Stimulated activated CD4-positive, alpha-beta T cell treated with anti-CD3 and anti-CD28 coated beads, Interleukin-1b, Interleukin-23, amount 100 ng/mL, for 1 hour (primary cell): ENCODE results near the gene DLX6.

Experiments
- DNase-seq, 2 donors: peaks; one replicate each; pipeline ENCODE4 v3.0.0-alpha.2; 2020; ENCODE audit warnings: low read depth in 2 of 2

The DLX6 gene

DNA sequence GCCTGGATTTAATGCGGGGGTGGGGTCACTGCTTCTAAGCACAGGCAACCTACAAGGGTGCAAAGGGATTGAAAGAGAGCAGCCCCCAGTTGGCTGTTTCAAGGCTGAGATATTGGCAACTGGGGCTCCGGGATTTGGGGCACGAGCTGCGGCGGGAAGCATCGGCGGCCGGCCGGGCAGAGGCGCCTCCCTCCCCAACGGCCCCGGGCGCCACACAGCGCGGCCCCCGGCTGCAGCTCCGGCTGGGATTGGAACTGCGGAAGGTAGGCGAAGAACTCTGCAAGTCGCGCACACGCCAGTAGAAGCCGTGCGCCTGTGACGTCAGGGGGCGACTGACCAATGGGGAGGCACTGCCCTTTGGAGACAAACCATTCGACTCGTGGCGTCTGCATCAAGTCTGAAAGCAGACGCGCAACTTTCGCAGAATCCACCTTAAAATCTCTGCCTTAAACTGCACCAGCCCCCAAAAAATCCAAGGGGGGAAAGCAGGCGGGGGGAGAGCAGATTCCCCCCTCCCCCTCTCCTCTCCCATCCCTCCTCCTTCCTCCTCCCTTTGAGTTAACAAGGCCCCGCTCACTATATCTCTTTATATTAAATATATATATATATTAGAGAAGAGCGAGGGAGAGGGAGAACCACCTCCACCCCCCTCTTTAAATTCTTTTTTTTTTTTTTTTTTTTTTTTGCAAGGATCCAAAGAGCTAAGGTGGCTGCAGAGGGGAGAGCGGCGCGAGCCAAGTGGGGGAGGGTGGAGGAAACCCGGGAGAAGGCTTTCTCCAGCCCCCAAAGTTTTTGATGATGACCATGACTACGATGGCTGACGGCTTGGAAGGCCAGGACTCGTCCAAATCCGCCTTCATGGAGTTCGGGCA is at the start of gene DLX6:
TSS of gene DLX6 (plus strand) at position 371 of the 872 bp plus-strand sequence. CDS start at position 796, 425 bp downstream.
- no peak for DNase-seq

DNA sequence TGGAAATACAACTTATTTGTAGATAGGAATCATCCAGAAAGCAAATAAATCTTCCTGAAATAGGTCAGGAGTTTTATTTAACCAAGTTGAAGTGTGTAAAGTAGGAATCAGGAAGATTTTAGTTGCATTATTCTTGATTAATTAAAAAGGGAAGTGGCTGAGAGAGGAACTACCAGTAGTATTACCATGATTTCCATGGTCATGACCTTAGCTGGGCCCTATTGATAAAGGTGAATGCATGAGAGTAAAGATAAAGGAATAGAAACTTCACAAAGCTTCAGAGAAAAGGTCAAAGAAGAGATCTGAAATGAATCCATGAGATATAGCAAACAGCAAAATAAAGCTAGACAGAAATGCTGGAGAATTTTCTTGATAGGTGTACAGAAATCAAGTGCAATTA is 46.2 kb upstream of the DLX6 start:
- DNase-seq, result no peak

DNA sequence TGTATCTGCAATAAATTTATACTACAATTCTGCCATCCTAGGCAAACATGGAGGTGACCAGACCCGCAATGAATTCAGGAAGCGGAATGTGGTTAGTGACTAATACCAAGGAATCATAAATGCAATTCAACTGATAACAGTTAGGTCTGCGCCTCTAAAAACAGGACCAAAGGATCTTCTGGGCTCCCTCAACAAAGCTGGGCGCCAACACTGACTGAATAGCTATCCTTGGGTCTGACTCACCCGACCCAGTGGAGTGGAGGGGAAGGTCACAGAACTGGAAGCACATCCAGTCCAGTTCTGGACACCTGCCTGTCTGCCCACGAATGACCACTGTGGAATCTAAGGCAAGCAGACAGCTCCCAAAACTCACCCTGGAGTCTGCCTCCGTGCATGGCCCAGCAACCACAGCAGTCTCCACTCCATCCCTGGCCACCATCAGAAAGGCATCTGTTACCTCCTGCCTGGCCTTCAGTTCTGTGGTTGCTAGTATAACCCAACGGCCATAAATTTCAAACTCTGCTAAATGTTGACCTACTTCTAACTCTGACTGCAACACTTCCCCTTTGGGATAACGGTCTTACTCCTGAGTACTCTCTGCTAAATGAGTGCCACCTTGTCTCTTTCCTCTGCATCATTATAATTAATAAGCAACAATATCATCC is 43.0 kb upstream of the DLX6 start:
- DNase-seq, result no peak

DNA sequence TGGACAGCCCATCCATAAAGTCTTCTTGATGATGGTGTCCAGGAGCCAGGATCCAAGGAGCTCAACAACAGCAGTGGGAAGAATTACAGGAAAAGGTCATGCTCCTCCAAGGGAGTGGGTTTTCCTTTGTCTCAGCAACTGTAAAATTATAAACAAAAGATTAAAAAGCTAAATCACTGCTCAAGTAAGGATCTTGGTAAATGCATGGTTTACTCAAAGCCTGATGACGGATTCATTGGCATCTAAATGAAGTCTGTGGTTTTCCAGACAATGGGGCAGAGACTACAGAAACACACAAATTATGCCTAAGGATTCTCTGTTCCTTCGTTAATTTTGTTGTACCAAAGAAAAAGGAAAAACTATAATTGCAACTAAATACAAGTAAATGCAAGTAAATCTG is 36.4 kb upstream of the DLX6 start:
- no peak for DNase-seq

DNA sequence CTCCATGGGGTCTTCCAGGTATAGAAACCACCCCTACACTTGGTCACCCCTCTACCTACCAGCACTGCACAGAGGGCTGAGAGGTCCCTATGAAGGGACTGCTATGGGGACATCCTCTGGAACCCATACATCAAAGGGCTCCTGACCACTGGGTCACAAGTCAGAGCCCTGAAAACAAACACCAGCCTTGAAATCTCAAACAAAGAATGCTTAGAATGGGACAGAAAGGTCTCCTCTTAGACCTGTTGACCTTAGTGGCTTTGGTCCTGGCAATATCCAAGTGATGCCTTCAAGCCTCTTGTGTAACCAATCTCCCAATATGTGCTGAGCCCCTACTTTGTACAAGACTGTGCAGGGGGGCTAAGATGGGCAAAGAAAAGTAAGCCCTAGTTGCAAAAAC is 34.6 kb upstream of the DLX6 start:
- no peak for DNase-seq

DNA sequence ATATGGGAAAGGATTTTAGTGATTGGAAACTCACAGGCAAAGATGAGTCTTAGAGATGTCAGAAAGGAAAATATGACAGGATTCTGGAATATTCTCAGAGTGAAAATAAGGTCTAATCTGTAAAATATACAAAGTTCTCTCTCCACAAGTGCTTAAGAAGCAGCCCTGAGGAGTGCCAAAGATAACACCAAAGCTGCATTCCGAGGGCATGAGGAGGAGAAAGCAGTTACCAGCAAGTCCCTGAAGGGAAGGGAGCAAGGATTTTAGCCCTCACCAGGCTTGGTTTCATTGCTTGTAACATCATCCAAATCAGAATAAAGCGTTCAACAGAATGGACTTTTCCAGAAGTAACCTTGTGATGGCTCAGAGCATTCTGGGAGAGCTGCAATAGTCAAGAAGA is 31.4 kb upstream of the DLX6 start:
- DNase-seq, result no peak

DNA sequence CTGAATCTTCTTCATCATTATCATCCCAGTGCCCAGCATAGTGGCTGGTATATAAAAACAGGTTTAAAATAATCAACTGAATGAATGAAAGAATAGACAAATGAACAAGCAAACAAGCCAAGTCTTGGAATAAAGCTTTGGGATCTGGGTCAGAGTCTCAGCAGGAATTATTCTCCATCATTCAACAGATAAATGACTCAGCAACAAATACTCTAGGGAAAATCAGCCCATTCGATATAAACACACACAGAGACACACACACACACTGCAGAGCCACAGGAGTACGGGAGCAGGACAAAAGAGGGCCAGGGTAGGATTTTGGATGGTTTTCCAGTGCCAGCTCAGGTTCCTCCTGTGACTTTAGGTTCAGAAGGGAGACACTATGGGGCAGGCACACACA is 29.2 kb upstream of the DLX6 start:
- no peak for DNase-seq

DNA sequence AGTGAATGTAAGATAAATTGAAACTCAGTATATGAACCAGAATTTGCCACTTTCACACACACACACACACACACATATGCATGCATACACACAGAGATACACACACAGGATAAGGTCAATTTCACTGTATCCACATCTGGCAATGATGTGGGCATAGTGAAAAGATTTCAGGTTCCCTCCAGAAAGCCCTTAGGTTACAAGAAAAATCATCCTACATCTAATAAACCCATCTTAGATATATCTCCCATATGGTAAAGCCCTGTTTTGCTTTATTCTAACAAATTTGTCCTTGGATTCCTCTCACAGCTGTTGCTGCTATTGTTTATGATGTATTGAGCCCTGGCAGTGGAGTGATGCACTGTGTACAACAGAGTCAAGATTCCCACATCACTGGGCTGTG is 27.9 kb upstream of the DLX6 start:
- DNase-seq, result no peak

DNA sequence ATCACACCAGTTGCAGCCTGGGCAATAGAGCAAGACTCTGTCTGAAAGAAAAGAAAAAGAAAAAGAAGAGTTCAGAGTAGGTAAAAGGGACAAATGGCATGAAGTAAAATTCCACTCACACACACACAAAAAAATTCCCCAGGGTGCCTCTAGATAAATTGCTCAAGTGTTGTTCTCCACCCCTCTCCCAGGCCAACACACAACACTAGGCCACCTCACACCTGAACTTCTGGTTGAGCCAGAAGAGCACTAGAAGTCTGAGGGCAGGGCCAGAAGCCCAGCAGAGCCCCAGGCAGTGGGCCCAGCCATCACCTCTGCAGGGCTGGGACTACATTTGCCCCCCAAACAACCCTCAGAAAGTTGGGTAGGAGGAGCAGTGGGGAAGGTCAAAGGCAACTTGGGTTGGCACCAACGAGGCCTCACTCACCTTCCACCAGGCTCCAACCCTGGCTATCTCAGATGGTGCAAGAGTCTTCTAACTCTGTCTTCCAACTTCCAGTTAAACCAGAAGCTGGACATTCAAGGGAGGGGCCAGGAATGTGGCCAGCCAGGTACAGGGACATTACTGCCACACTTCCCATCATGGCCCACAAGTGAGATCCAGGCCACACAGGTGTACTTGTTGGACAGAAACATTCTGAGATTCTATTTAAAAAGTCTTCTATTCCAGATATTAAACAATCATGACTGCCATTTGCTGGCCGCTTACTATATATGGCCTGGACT is 25.6 kb upstream of the DLX6 start:
- DNase-seq, result no peak

DNA sequence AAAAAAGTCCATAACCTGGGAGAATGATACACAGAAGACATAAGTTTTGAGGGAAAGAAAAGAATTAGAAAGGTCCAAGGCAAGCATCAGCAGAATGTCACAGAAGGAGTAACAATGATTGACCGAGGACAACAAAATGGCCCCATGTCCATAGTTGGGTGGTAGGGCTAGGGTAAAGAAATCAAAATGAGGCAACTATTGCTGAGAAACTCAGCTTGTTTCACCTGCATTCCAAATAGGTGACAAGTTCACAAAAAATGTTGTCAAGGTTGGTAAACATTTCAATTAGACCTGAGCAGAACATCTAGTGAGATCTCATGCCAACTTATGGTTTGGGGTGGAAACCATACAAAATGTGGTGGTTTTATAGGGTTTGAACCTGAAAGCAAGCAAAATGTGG is 22.8 kb upstream of the DLX6 start:
- DNase-seq, result no peak

DNA sequence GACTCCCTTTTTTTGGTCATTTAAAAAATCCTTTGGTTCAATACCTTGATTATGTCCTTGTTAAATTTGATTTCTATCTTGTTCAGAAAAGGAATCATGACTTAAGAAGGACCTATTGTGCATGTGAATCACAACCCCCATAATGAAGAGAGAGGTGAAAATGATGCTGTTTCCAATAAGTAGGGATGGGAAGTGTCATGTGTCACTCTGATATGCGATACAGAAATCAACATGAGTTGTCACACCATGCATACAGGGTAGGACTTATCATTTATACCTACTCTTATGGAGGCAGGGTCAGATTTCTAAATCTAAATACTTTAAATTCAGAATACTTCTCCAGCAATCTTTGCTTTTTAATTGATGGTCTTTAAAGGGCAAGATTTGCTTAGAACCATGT is 19.4 kb upstream of the DLX6 start:
- no peak for DNase-seq

DNA sequence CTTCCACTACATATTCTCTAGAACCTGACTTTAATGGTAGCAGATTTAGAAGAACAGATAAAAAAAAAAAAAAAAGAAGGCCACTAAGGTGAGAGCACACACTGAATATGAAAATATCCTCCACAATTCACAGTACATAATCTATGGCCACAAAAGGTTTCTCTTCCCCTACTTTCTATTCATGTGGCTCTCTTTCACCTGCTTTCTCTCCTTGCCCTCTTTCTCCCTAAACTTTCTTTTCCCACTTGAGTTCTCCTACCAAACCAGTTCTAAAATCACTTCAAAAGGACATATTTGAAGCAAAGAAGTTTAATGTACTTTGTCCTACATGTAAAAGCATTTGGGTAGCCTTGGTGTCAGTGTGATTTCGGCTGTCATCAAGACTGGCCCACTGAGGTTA is 18.5 kb upstream of the DLX6 start:
- DNase-seq, result no peak

DNA sequence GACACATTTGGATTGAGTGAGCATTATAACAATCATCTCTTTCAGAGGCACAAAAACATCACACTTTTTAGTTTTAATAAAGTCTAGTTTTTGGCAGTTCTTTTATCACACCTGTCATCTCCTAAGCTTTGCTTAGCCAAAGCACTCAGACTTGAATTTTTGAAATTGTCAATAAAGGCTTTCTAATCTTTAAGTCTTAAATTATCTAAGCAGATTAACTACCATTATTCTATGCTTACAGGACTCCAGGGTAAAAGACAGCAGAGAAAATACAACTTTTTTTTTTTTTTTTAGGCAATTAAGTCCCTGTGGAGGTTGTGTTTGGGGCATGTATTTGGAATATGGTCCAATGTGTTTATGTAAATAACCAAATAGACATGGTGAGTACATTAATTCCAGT is 17.6 kb upstream of the DLX6 start:
- DNase-seq, result no peak

DNA sequence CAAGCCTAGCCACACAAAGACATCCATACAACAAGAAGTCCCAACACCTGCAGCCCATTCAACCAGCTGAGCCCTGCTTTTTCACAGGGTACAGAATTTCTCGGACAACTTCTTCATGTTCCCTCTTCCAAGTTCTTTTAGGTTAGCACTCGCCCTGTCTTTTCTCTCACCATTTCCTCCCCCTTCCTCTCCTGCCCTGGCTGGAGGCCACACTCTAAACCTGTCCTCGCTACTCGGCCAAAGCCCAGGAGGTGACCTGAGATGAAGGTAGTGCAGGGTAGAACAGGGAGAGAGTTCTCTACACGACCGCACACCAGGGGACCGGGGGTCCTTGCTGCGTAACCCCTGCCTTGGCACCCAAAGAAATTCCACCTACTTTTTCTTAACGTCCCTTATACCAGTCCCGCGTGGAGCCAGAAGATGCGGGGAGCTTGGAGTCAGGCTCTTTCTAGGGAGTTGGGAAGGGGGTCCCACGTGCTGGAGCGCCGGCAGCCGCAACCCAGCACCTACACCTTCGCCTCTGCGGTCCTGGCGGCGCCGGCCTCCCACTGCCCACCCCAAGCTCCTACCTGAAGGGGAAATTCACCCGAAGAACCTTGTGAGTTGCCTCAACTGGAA is 16.0 kb upstream of the DLX6 start:
- DNase-seq, result no peak

DNA sequence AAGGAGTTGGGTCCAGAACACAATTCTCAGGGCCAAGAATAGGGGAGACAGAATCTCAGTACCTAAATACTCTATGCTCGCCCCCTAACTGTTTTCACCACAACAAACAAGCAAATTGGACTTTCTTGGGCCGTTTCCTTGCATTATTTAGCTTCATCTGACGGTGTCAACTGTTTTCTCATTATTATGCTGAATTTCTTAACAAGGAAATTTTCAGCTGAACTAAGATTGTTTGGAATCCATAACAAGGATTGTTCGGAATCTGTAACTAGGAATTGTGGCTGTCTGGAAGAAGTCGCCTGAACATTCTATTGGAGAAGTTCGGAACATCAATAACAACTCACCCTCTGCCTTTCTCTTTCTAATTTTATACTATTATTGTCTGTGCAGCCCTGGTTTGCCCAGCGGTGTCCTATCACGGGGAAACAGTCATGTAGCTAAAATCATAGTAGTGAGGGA is 15.5 kb upstream of the DLX6 start:
- no peak for DNase-seq

DNA sequence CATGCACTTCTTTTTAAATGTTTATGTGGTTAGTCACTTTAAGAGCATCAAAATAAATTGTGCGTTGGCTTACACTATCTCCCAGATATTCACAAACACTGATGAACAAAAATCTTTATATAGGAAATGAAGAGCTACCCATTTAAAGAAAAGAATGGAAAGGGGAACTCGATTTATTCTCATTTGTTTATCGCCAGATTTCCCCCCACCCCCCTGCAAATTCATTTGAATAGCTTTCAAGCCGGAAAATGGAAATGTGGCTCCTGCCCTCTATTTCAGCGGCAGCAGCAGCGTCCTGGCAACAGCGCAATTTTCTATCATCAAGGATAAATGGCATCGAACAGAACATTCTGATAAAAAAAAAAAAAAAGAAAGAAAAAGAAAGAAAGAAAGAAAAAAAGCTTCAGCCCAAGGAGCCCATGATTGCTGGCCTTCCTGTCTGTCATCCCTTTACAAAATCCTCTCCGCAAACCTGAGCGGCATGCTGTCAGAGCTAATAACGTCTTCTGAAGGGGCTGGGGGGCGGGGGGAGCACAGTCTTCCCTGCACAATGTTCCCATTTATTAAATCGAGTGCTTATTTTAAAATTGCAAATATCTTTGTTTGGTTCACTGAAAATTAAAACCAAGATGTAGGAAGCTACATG is 13.7 kb upstream of the DLX6 start:
- DNase-seq, result no peak

DNA sequence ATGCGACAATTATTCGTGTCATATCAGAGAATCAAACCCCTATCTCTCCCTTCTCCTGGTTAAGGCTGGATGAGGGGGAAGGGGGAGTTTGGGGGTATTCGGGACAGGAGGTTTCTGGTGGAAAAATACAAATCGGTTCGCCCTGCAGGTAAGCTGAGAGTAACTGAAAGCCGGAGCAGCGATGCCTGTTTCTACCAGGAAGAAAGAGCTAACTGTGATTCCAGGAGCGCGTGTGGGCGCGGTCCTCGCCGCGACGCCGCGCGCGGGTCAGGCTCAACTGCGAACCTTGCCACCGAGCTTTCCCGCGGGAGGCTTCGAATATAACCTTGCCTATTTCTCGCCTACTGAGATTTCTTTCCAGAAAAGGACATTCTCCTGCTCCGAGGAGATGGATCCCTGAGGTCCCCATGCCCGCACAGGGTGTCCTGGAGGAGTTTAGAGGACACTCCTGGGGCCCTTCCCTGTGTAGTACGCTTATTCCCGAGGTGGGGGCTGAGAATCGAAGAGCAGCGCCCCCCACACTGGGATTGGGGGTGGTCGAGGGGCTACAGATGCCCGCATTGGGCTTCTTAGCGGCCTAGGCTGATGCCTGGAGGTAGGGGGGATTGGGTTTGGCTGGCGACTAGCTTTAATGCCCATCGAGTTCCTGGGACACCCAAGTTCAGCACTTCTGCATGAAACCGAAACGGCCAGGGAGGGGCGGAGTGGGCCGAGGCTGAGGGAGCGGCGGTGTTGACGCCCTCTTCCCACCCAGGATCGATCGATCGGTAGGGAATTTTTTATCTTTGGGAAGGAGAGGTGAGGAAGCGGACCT is 13.0 kb upstream of the DLX6 start:
- no peak for DNase-seq

DNA sequence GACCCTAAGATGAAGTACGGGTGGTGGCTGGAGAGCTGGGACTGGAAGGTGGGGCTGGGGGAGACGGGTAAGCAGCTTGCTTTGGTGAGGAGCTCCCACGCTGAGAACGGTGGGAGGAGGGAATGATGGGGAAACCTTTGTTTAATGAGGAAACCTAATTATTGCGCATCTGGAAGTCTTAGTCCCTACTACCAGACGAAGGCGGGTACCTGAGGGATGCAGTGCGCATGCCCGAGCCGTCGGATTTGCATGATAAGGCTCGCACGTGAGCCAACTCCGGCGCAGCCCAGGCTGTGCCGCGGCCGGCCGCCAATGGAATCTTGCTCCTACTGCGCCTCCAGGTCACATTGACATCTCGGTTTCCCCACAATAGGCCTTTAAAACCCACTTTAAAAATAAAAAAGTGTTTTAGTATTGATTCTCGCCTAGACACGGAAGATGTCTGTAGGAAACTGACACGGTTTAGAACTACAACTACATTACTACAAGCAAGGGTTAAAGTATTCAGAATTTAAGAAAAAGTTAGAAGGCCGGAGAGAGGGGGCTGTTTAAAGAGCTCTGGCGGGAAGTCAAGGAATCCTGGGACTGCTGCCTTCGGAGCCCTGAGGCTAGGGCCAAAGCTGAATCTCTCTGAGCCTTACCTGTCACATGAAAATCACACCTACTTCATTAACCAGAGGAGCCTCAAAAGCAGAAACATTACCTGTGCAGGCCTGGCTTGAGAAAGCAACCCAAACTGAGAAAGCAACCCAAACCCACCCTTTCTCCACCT is 12.1 kb upstream of the DLX6 start:
- DNase-seq, result no peak

DNA sequence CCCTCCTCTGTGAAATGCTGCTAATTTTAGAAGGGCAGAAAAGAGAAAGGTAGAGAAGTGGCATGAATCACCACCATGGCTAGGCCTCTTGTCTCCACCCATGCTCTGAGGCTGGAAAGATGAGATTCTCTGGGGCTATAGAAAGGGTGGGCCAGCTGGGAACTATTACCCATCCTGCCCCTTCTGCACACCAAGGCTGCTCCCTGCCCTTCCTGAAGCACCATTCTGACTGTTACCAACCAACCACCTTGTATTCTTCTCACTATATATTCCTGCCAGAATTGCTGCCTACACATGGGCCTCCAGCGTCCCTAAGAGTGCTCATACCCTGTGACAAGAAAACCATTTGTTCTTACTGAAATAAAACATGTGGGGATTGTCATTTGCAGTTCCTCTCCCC is 11.4 kb upstream of the DLX6 start:
- no peak for DNase-seq
